ENCODE results near the gene RRAGC.
A peak's percentile ranks its signal among the peaks of the same experiment; 100 is the strongest.

The RRAGC gene

GRCh38 chr1:38805036-38805435, 54.5 kb downstream of the RRAGC start:
- H3K9me3 ChIP-seq (ENCODE audit: control insufficient read depth, low read length), result no peaks in the 10 kb centered on the region
- no peak overlapping the region for H3K27ac ChIP-seq (ENCODE audit: insufficient read depth, low read depth, low read length, poor library complexity, severe bottlenecking)
- H3K4me1 ChIP-seq (ENCODE audit: control insufficient read depth, insufficient read depth, low read length), result no peaks in the 10 kb centered on the region
- peaks cover 53% of the 10 kb centered on the region for H3K27me3 ChIP-seq (ENCODE audit: control insufficient read depth, insufficient read depth, low read length, poor library complexity, severe bottlenecking)
- 77 to 79% methylated on average over 8 of the region's 8 CpGs for WGBS, 2 experiments
- H3K4me3 ChIP-seq (ENCODE audit: insufficient read depth, low read depth, low read length), result no peak overlapping the region
- H3K36me3 ChIP-seq (ENCODE audit: control insufficient read depth, insufficient read depth, low read length), result no peaks in the 10 kb centered on the region

DNA sequence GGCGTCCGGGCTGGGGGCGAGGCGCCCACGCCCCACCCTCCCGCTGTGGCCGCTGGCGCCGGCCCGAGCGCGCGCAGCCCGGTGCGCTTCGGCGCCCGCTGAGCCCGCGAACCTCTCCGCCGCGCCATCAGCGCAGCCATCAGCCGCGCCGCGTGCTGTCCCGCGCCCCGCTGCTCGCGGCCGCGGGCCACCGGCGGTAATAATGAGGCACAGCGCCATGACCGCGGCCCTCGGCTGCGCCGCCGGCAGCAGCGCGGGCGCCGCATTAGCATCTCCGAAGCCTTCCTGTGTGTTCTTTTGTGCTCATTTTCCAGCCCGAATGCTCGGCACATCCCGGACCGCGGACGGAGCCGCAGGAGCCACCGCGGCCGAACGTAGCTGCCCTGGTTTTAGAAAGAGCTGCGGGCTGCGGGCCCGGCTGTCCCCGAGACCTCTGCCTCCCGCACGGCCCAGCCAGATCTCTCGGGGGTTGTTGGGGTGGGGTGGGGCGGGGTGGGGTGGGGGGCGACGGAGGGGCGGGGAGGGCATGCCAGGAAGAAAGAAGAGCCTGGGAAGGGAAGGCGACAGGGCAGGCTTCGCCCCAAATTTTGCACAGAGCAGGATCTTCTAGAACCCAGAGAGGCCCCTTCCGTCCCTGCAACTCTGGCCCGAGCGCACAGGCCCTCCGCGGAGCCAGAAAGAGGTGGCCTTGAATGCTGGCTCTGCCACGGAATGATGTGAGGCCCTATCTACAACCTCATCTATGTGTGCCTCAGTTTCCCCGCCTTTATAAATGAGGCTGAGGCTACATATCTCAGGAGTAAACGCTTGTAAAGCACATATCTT, 55.3 kb downstream of the RRAGC start:
- H3K4me3 ChIP-seq (ENCODE audit: insufficient read depth, low read depth, low read length), result peak overlapping the region; percentile 33
- H3K36me3 ChIP-seq (ENCODE audit: control insufficient read depth, insufficient read depth, low read length), result no peaks in the 10 kb centered on the region
- H3K9me3 ChIP-seq (ENCODE audit: control insufficient read depth, low read length), result no peaks in the 10 kb centered on the region
- WGBS, 2 experiments, result 2 to 3% methylated on average over 73 to 79 of the region's 81 CpGs
- no peaks in the 10 kb centered on the region for H3K4me1 ChIP-seq (ENCODE audit: control insufficient read depth, insufficient read depth, low read length)
- H3K27me3 ChIP-seq (ENCODE audit: control insufficient read depth, insufficient read depth, low read length, poor library complexity, severe bottlenecking), result peaks cover 53% of the 10 kb centered on the region
- no peak overlapping the region for H3K27ac ChIP-seq (ENCODE audit: insufficient read depth, low read depth, low read length, poor library complexity, severe bottlenecking)

DNA sequence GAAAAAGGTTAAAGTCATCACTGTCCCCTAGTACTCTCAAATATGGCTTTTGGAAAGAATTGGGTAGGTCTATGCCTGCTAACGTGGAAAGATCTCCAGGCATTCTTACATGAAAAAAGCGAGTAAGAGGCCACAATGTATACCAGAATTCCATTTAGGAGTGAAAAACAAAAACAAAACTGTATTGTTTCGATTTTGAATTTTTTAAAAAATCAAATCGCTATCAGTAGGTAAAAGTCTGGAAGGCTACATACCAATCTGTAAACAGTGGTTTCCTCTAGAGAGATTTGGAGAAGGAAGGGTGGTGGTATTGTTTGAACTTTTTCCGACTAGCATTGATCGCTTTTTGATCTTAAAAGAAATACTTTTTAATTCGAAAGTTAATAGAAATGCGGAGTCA, 55.9 kb downstream of the RRAGC start:
- peak overlapping the region; percentile 33 for H3K4me3 ChIP-seq (ENCODE audit: insufficient read depth, low read depth, low read length)
- WGBS, 2 experiments, result 24 to 33% methylated on average over 8 of the region's 8 CpGs
- H3K36me3 ChIP-seq (ENCODE audit: control insufficient read depth, insufficient read depth, low read length), result no peaks in the 10 kb centered on the region
- peaks cover 53% of the 10 kb centered on the region for H3K27me3 ChIP-seq (ENCODE audit: control insufficient read depth, insufficient read depth, low read length, poor library complexity, severe bottlenecking)
- no peaks in the 10 kb centered on the region for H3K4me1 ChIP-seq (ENCODE audit: control insufficient read depth, insufficient read depth, low read length)
- no peak overlapping the region for H3K27ac ChIP-seq (ENCODE audit: insufficient read depth, low read depth, low read length, poor library complexity, severe bottlenecking)
- H3K9me3 ChIP-seq (ENCODE audit: control insufficient read depth, low read length), result no peaks in the 10 kb centered on the region

- WGBS, 2 experiments, result 90 to 91% methylated on average over 16 of the region's 16 CpGs
- H3K27me3 ChIP-seq (ENCODE audit: control insufficient read depth, insufficient read depth, low read length, poor library complexity, severe bottlenecking), result peaks cover 35% of the 10 kb centered on the region
- H3K4me3 ChIP-seq (ENCODE audit: insufficient read depth, low read depth, low read length), result no peak overlapping the region
Measured at GRCh38 chr1:38800720-38801671, 58.6 kb downstream of the RRAGC start.

GRCh38 chr1:38793299-38793698, 66.3 kb downstream of the RRAGC start:
- Histone ChIP-seq H3K4me3 (ENCODE audit: insufficient read depth, low read depth, low read length) (no peak overlapping the region), H3K36me3 (ENCODE audit: control insufficient read depth, insufficient read depth, low read length) (no peaks in the 10 kb centered on the region), H3K4me1 (ENCODE audit: control insufficient read depth, insufficient read depth, low read length) (peaks cover 8% of the 10 kb centered on the region), H3K27ac (ENCODE audit: insufficient read depth, low read depth, low read length, poor library complexity, severe bottlenecking) (no peak overlapping the region), H3K9me3 (ENCODE audit: control insufficient read depth, low read length) (peaks cover 4% of the 10 kb centered on the region), H3K27me3 (ENCODE audit: control insufficient read depth, insufficient read depth, low read length, poor library complexity, severe bottlenecking) (no peaks in the 10 kb centered on the region)

More at GRCh38 chr1:38800720-38801671, 58.6 kb downstream of the RRAGC start:
- H3K36me3 ChIP-seq (ENCODE audit: control insufficient read depth, insufficient read depth, low read length), result no peaks in the 10 kb centered on the region
- no peak overlapping the region for H3K27ac ChIP-seq (ENCODE audit: insufficient read depth, low read depth, low read length, poor library complexity, severe bottlenecking)
- no peaks in the 10 kb centered on the region for H3K9me3 ChIP-seq (ENCODE audit: control insufficient read depth, low read length)
- no peaks in the 10 kb centered on the region for H3K4me1 ChIP-seq (ENCODE audit: control insufficient read depth, insufficient read depth, low read length)

GRCh38 chr1:38791892-38792291, 67.7 kb downstream of the RRAGC start:
- 76 to 83% methylated on average over 1 of the region's 1 CpG for WGBS, 2 experiments
- Histone ChIP-seq H3K9me3 (ENCODE audit: control insufficient read depth, low read length) (peaks cover 4% of the 10 kb centered on the region), H3K4me1 (ENCODE audit: control insufficient read depth, insufficient read depth, low read length) (peaks cover 11% of the 10 kb centered on the region), H3K27me3 (ENCODE audit: control insufficient read depth, insufficient read depth, low read length, poor library complexity, severe bottlenecking) (no peaks in the 10 kb centered on the region), H3K4me3 (ENCODE audit: insufficient read depth, low read depth, low read length) (no peak overlapping the region), H3K36me3 (ENCODE audit: control insufficient read depth, insufficient read depth, low read length) (no peaks in the 10 kb centered on the region), H3K27ac (ENCODE audit: insufficient read depth, low read depth, low read length, poor library complexity, severe bottlenecking) (no peak overlapping the region)

DNA sequence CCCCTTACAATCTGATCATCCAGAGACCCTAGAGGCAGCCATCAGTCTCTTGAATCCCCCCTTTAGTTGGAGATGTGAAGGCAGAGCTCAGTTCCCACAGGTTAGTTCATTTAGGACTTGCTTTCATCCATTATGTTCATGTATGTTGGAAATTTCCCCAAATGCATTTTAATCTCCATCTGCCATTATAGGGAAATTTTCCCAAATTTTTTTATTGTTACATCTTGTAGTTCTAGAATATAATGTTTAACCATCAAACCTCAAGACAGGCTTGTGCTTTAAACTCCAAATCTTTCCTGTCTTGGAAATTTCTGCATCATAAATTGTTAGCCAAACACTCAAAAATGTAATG, 68.4 kb downstream of the RRAGC start:
- H3K36me3 ChIP-seq (ENCODE audit: control insufficient read depth, insufficient read depth, low read length), result no peaks in the 10 kb centered on the region
- H3K27me3 ChIP-seq (ENCODE audit: control insufficient read depth, insufficient read depth, low read length, poor library complexity, severe bottlenecking), result no peaks in the 10 kb centered on the region

DNA sequence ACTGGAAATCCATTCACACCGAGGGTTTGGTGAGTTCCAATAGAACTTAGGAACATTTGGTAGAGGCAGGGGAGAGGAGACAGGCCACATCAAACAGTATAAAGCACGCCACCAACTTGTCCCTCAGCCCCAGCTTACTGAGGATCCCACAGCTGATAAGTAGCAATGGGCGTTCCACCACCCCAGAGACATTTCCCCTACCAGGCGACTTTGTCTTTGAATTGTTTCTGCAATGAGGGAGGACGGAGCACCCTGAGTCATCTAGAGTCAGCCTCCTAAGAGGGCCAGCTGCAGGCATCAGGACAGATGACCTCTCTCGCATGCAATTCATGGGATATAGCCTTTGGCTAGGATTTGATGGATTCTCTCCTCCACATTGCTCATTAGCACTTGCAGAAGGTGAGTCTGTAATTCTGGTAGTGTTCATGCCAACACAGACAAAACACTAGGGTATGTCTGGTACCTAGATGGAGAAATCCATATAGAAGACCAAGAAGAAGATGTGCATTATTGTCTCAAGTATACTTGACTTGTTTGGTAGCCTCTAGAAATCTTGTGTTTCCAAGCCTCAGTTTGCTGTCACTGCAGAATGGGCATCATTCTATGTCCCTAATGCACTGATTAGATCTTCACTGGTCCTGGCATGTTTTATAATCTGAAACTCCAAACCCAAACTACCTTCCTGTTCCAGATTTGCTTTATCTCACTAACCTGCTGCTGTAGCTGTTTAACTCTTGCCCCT, 69.0 kb downstream of the RRAGC start:
- Histone ChIP-seq H3K9me3 (ENCODE audit: control insufficient read depth, low read length) (peaks cover 4% of the 10 kb centered on the region), H3K27me3 (ENCODE audit: control insufficient read depth, insufficient read depth, low read length, poor library complexity, severe bottlenecking) (no peaks in the 10 kb centered on the region), H3K4me3 (ENCODE audit: insufficient read depth, low read depth, low read length) (no peak overlapping the region), H3K36me3 (ENCODE audit: control insufficient read depth, insufficient read depth, low read length) (no peaks in the 10 kb centered on the region), H3K27ac (ENCODE audit: insufficient read depth, low read depth, low read length, poor library complexity, severe bottlenecking) (no peak overlapping the region), H3K4me1 (ENCODE audit: control insufficient read depth, insufficient read depth, low read length) (peaks cover 14% of the 10 kb centered on the region)
- 91 to 92% methylated on average over 6 of the region's 6 CpGs for WGBS, 2 experiments

More for the DNA sequence above, 68.4 kb downstream of the RRAGC start:
- H3K4me3 ChIP-seq (ENCODE audit: insufficient read depth, low read depth, low read length), result no peak overlapping the region
- H3K27ac ChIP-seq (ENCODE audit: insufficient read depth, low read depth, low read length, poor library complexity, severe bottlenecking), result no peak overlapping the region
- peaks cover 4% of the 10 kb centered on the region for H3K9me3 ChIP-seq (ENCODE audit: control insufficient read depth, low read length)
- peaks cover 11% of the 10 kb centered on the region for H3K4me1 ChIP-seq (ENCODE audit: control insufficient read depth, insufficient read depth, low read length)

GRCh38 chr1:38789498-38790169, 69.9 kb downstream of the RRAGC start:
- WGBS, 2 experiments, result 88% methylated on average over 5 of the region's 5 CpGs
- H3K27me3 ChIP-seq (ENCODE audit: control insufficient read depth, insufficient read depth, low read length, poor library complexity, severe bottlenecking), result no peaks in the 10 kb centered on the region

More at GRCh38 chr1:38789498-38790169, 69.9 kb downstream of the RRAGC start:
- Histone ChIP-seq H3K4me1 (ENCODE audit: control insufficient read depth, insufficient read depth, low read length) (peaks cover 19% of the 10 kb centered on the region), H3K9me3 (ENCODE audit: control insufficient read depth, low read length) (peaks cover 4% of the 10 kb centered on the region), H3K36me3 (ENCODE audit: control insufficient read depth, insufficient read depth, low read length) (no peaks in the 10 kb centered on the region), H3K4me3 (ENCODE audit: insufficient read depth, low read depth, low read length) (no peak overlapping the region), H3K27ac (ENCODE audit: insufficient read depth, low read depth, low read length, poor library complexity, severe bottlenecking) (no peak overlapping the region)
